GM12878 (cell line): ENCODE results near the gene SRSF10. TPM values are rescaled to one million over a fixed set of nuclear protein-coding genes. Genes with fewer than 3 reads are reported as not detected.

ENCODE experiments used
- ATAC-seq: fragments of 200-7000 bp; cut with Tn5 transposase; 3 replicates; pipeline ENCODE4 v1.9.1; 2020; ENCODE audit warnings: mild to moderate bottlenecking, moderate library complexity
- BruUV-seq: library from RNA; stranded (reverse); fragments of 400-500 nt; replicated peaks from 2 replicates; lab custom pipeline; 2021; lab: Mats Ljungman, UMichigan
- CTCF ChIA-PET: fragments of 300-600 bp; sonication (Branson Sonifier 250); formaldehyde crosslinking; extraction: SDS; loops from one replicate; lab custom pipeline; 2021; ENCODE audit warnings: inconsistent platforms; lab: Yijun Ruan, JAX
- POLR2A ChIA-PET: fragments of 350-600 bp; formaldehyde crosslinking; extraction: SDS; loops from one replicate; lab custom pipeline; 2021; ENCODE audit warnings: inconsistent platforms; lab: Charles Lee
- RAD21 ChIA-PET: fragments of 300-600 bp; sonication (Branson Sonifier 250); formaldehyde crosslinking; loops from one replicate; lab custom pipeline; 2023; ENCODE audit warnings: antibody characterized with exemption; ENCODE audit not compliant: unreplicated experiment; lab: Charles Lee
- SMC1A ChIA-PET: fragments of 300-600 bp; sonication (Branson Sonifier 250); formaldehyde crosslinking; loops from one replicate; lab custom pipeline; 2023; ENCODE audit not compliant: unreplicated experiment, uncharacterized antibody; lab: Charles Lee
- DNase-seq: peaks from one replicate; pipeline ENCODE4 v3.0.0-alpha.2; 2011; ENCODE audit warnings: low read depth, low spot score
- FAIRE-seq: peaks from 3 replicates; lab custom pipeline; 2011; peaks lifted over from hg19 to GRCh38; lab: Jason Lieb, UNC
- H2AFZ ChIP-seq: 2 replicates; pipeline ENCODE4 v1.6.0; 2011; ENCODE audit warnings: low read depth, low read length, control low read depth; ENCODE audit not compliant: control insufficient read depth
- H3K27ac ChIP-seq: 2 replicates; pipeline ENCODE4 v1.5.1; 2011; ENCODE audit warnings: control low read depth; ENCODE audit not compliant: control insufficient read depth, insufficient read depth
- H3K27me3 ChIP-seq, 2 experiments: replicated peaks in 1 of 2; 2 replicates each; pipeline versions ENCODE4 v1.6.0 to v1.6.1; 2011; ENCODE audit warnings: low read length in 1 of 2; ENCODE audit not compliant: control insufficient read depth in 2 of 2, insufficient read depth in 2 of 2
- H3K36me3 ChIP-seq, 2 experiments: 2 replicates each; pipeline ENCODE4 v1.5.1; 2011; ENCODE audit warnings: low read length in 1 of 2; ENCODE audit not compliant: control insufficient read depth in 2 of 2, insufficient read depth in 2 of 2
- H3K4me1 ChIP-seq: 2 replicates; pipeline ENCODE4 v1.6.1; 2011; ENCODE audit warnings: mild to moderate bottlenecking, low read length, moderate library complexity, mixed read lengths; ENCODE audit not compliant: control insufficient read depth, insufficient read depth
- H3K4me2 ChIP-seq: 2 replicates; pipeline ENCODE4 v1.6.0; 2011; ENCODE audit warnings: control low read depth; ENCODE audit not compliant: control insufficient read depth, insufficient read depth
- H3K4me3 ChIP-seq: fragments of 200-600 bp; sonication (generic); 2 replicates; pipeline ENCODE4 v1.5.1; 2016
- H3K79me2 ChIP-seq: 2 replicates; pipeline ENCODE4 v1.6.0; 2011; ENCODE audit warnings: low read length; ENCODE audit not compliant: control insufficient read depth, insufficient read depth
- H3K9ac ChIP-seq: 2 replicates; pipeline ENCODE4 v1.8.0; 2011; ENCODE audit warnings: low read length, control low read depth, mixed read lengths; ENCODE audit not compliant: control insufficient read depth, insufficient read depth
- H3K9me3 ChIP-seq: replicated peaks from 3 replicates; pipeline ENCODE4 v1.5.1; 2011; ENCODE audit warnings: mild to moderate bottlenecking, low read length; ENCODE audit not compliant: control insufficient read depth, insufficient read depth
- H4K20me1 ChIP-seq: 2 replicates; pipeline ENCODE4 v1.6.0; 2011; ENCODE audit not compliant: control insufficient read depth, insufficient read depth
- BCL3 ChIP-seq: IDR thresholded peaks from 2 replicates; pipeline ENCODE4 v1.6.1; 2011; ENCODE audit warnings: borderline replicate concordance, low read depth, mild to moderate bottlenecking, moderate library complexity, low read length; ENCODE audit not compliant: insufficient read depth, poor library complexity, severe bottlenecking
- CREB1 ChIP-seq: IDR thresholded peaks from 2 replicates; pipeline ENCODE4 v1.6.1; 2012; ENCODE audit warnings: low read depth, mild to moderate bottlenecking, inconsistent platforms
- MAX ChIP-seq: IDR thresholded peaks from 2 replicates; pipeline ENCODE4 v1.6.1; 2012; ENCODE audit warnings: low read depth, low read length, improper control_type of control experiment
- PAX8 ChIP-seq: fragments of 450-650 bp; IDR thresholded peaks from 2 replicates; pipeline ENCODE4 v1.6.1; 2017; ENCODE audit warnings: mild to moderate bottlenecking, moderate library complexity
- REST ChIP-seq: IDR thresholded peaks from 2 replicates; pipeline ENCODE4 v1.6.1; 2012; ENCODE audit warnings: mild to moderate bottlenecking, low read depth, low read length
- SIX5 ChIP-seq: IDR thresholded peaks from 2 replicates; pipeline ENCODE4 v1.6.1; 2011; ENCODE audit warnings: mild to moderate bottlenecking, low read depth, low read length, moderate library complexity; ENCODE audit not compliant: severe bottlenecking
- WGBS: methylation state at CpG from one replicate; pipeline ENCODE4 v1.1.6; 2016; ENCODE audit warnings: low lambda C conversion rate; ENCODE audit not compliant: insufficient replicate concordance, insufficient coverage; ENCODE audit errors: missing lambda C conversion rate; 5-methylcytosine and 5-hydroxymethylcytosine counted together
- in situ Hi-C: fragments of 300-500 bp; cut with MboI; formaldehyde crosslinking; loops from 9 replicates; pipeline ENCODE4 v1.14.3; 2018; ENCODE audit warnings: mixed read lengths
- intact Hi-C: fragments of 100-400 bp; cut with micrococcal nuclease; formaldehyde crosslinking; loops from one replicate; pipeline ENCODE4 v1.14.2; 2022; ENCODE audit not compliant: unreplicated experiment
- polyA plus RNA-seq, 11 experiments: library from polyadenylated mRNA; depleted of rRNA in 4 of 11; unstranded in 6 of 11; stranded (reverse) in 5 of 11; fragments of >200 nt; fragmentation: Nextera tagmentation in 4 of 11; fragmentation: Illumina TruSeq in 1 of 11; extraction: Ambion mirVana in 4 of 11; extraction: Trizol in 1 of 11; gene quantifications; 1 replicate in 1 of 11; 2 replicates in 10 of 11; pipeline versions ENCODE4 v1.2.1 to v1.2.3, GENCODE V29; 2011 to 2016; ENCODE audit warnings: inconsistent platforms in 2 of 11, missing spikeins in 2 of 11, low read depth in 1 of 11
- total RNA-seq, 4 experiments: library from RNA; depleted of rRNA in 3 of 4; stranded (reverse); fragments of >200 nt in 3 of 4; fragmentation: Illumina TruSeq in 1 of 4; extraction: Trizol in 1 of 4; gene quantifications; 2 replicates each; pipeline versions ENCODE4 v1.2.1 to v1.2.3, GENCODE V29; 2013 to 2021

The SRSF10 gene
- total and polyA plus RNA-seq, 10 of the 15 experiments (the other 5 are each of a cell fraction or from before 2014, with no cell fraction given), result 157 to 279 (median 222) TPM

GRCh38 chr1:23930861-23931490 is 49.2 kb downstream of the SRSF10 start:
- ChIA-PET RAD21 (interaction anchor here (1.0 to 1.5 kb wide), 3 partner anchors 58 to 121 kb away, joined by 3 to 4 read pairs (median 3); no protein-coding TSS in a partner anchor), POLR2A (interaction anchor here (1.4 kb wide), 1 partner anchor 115 kb away, joined by 4 read pairs; no protein-coding TSS in a partner anchor), CTCF (interaction anchor here (0.6 to 3.9 kb wide), 8 partner anchors 14 to 159 kb away, joined by 3 to 21 read pairs (median 4); no protein-coding TSS in a partner anchor), SMC1A (interaction anchor here (0.8 to 2.4 kb wide), 8 partner anchors 8 to 159 kb away, joined by 3 to 8 read pairs (median 3); no protein-coding TSS in a partner anchor)
- no peaks in the 10 kb centered on the region for H4K20me1 ChIP-seq
- no peaks in the 10 kb centered on the region for H3K36me3 ChIP-seq
- H3K4me1 ChIP-seq, result peaks cover 14% of the 10 kb centered on the region
- H2AFZ ChIP-seq, result peak overlapping the region; percentile 56
- BruUV-seq, result no TSS peak
- H3K79me2 ChIP-seq, result no peaks in the 10 kb centered on the region
- DNase-seq (no peak), ATAC-seq (peak; percentile 23; the same call in 2 of the 3 replicates), FAIRE-seq (no peak)
- in situ Hi-C loops (no loop called here), intact Hi-C loops (no loop called here)
- H3K27ac ChIP-seq, result no peak overlapping the region
- peak overlapping the region; percentile 51 for H3K4me2 ChIP-seq
- H3K4me3 ChIP-seq, result peak overlapping the region; percentile 9; the same call in 1 of the 2 replicates
- no peak overlapping the region for H3K9ac ChIP-seq
- no peaks in the 10 kb centered on the region for H3K9me3 ChIP-seq
- no peaks in the 10 kb centered on the region for H3K27me3 ChIP-seq
- WGBS, result 27% methylated on average over 11 of the region's 11 CpGs
- no peak for TF ChIP-seq PAX8
- TF ChIP-seq MAX, result no peak
- TF ChIP-seq REST, result no peak
- TF ChIP-seq CREB1, result 0 out of 2 replicates have a peak, but pooled peaks have one; percentile 46
- TF ChIP-seq SIX5, result no peak
- no peak for TF ChIP-seq BCL3
